BJ (cell line): ENCODE measurements around the gene OXSM. TPM values are rescaled to one million over a fixed set of nuclear protein-coding genes. Genes with fewer than 3 reads are reported as not detected.

Experiments used
- CTCF ChIA-PET: fragments of 350-600 bp; formaldehyde crosslinking; extraction: SDS; loops from one replicate; lab custom pipeline; 2021; ENCODE audit warnings: antibody characterized with exemption, inconsistent platforms; lab: Yijun Ruan, JAX
- POLR2A ChIA-PET: fragments of 300-600 bp; sonication (Branson Sonifier 250); formaldehyde crosslinking; extraction: SDS; loops from one replicate; lab custom pipeline; 2021; ENCODE audit warnings: antibody characterized with exemption; lab: Charles Lee
- DNase-seq: peaks from one replicate; pipeline ENCODE4 v3.0.0-alpha.2; 2011; ENCODE audit warnings: low read depth
- H3K27me3 ChIP-seq: 2 replicates; pipeline ENCODE4 v1.6.0; 2011; ENCODE audit warnings: low read length; ENCODE audit not compliant: control insufficient read depth, insufficient read depth
- H3K36me3 ChIP-seq: 2 replicates; pipeline ENCODE4 v1.5.1; 2011; ENCODE audit warnings: low read length; ENCODE audit not compliant: control insufficient read depth, insufficient read depth
- H3K4me3 ChIP-seq: 2 replicates; pipeline ENCODE4 v1.5.1; 2011; ENCODE audit warnings: low read depth, mild to moderate bottlenecking, control low read depth, low read length
- CTCF ChIP-seq: IDR thresholded peaks from 2 replicates; pipeline ENCODE4 v1.5.1; 2011; ENCODE audit warnings: low read depth, mild to moderate bottlenecking, control low read depth, inconsistent platforms, low read length, moderate library complexity; ENCODE audit not compliant: insufficient read depth
- polyA plus RNA-seq: library from polyadenylated mRNA; depleted of rRNA; stranded (reverse); fragments of >200 nt; gene quantifications from 2 replicates; pipeline ENCODE4 v1.2.3, GENCODE V29; 2011

OXSM gene
- polyA plus RNA-seq, 1 experiment = 10.6 TPM

DNA sequence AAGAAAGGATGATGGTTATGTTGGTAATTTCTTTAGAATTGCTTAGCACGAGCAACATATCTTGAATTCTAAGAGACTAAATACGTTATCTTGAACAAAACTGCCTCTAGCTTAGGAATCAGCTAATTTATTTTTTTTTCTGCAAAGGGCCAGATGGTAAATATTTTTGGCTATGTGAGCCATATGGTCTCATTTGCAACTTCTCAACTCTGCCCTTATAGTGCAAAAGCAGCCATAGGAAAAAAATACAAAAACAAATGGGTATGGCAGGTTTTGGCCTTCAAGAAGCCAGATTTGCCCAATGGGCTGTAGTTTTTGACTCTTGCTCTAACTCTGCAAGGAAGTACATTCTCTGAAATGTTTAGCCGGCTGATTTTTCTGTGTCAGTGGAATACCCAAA lies 11.9 kb downstream of the OXSM start:
- no peaks in the 10 kb centered on the region for H3K36me3 ChIP-seq
- no peak for DNase-seq
- no peaks in the 10 kb centered on the region for H3K27me3 ChIP-seq
- no peak for TF ChIP-seq CTCF
- ChIA-PET POLR2A (no interaction called here), CTCF (interaction anchor here (0.6 to 1.1 kb wide), 2 partner anchors 11 to 25 kb away, joined by 3 to 4 read pairs; no protein-coding TSS in a partner anchor)
- no peak overlapping the region for H3K4me3 ChIP-seq

- ChIA-PET POLR2A (no interaction called here), CTCF (interaction anchor here (0.7 to 0.8 kb wide), 2 partner anchors 28 to 52 kb away, joined by 3 read pairs; no protein-coding TSS in a partner anchor)
- DNase-seq = no peak
- Histone ChIP-seq H3K4me3 (no peak overlapping the region), H3K27me3 (no peaks in the 10 kb centered on the region), H3K36me3 (no peaks in the 10 kb centered on the region)
- TF ChIP-seq CTCF = no peak
Observed at GRCh38 chr3:25803833-25804232, 13.9 kb downstream of the OXSM start.

GRCh38 chr3:25804676-25805075 lies 14.8 kb downstream of the OXSM start:
- ChIA-PET POLR2A (no interaction called here), CTCF (interaction anchor here (0.7 to 1.1 kb wide), 2 partner anchors 11 to 51 kb away, joined by 3 read pairs; no protein-coding TSS in a partner anchor)
- TF ChIP-seq CTCF = no peak
- DNase-seq = no peak
- Histone ChIP-seq H3K27me3 (no peaks in the 10 kb centered on the region), H3K4me3 (no peak overlapping the region), H3K36me3 (no peaks in the 10 kb centered on the region)

DNA sequence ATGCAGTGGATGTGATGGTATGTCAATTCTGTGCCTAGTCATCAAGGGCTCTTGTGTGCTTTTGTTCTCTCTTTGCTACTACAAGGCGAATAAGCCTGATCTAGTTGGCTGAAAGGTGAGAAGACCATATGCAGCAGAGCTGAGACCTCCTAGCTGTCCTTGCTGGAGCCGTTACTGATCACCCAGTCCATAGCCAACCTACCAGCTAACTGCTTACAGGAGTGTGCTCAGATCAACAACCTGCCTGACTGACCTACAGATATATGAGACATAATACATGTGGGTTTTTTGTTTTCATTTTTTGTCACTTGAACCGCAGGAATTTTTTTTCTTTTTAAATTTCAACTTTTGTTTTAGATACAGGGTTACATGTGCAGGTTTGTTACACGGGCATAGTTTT lies 22.8 kb downstream of the OXSM start:
- TF ChIP-seq CTCF = no peak
- ChIA-PET POLR2A (no interaction called here), CTCF (no interaction called here)
- Histone ChIP-seq H3K4me3 (no peak overlapping the region), H3K27me3 (no peaks in the 10 kb centered on the region), H3K36me3 (no peaks in the 10 kb centered on the region)
- DNase-seq = no peak

GRCh38 chr3:25817107-25817506 lies 27.2 kb downstream of the OXSM start:
- ChIA-PET POLR2A (no interaction called here), CTCF (no interaction called here)
- Histone ChIP-seq H3K27me3 (no peaks in the 10 kb centered on the region), H3K36me3 (no peaks in the 10 kb centered on the region), H3K4me3 (no peak overlapping the region)
- TF ChIP-seq CTCF = no peak
- no peak for DNase-seq
